GM19035 (cell line): Measurements from ENCODE around the gene DCD.

ENCODE experiments used
- ATAC-seq: cut with Tn5 transposase; IDR thresholded peaks from one replicate; pipeline ENCODE4 v1.9.1; 2021; ENCODE audit not compliant: unreplicated experiment

The DCD gene

DNA sequence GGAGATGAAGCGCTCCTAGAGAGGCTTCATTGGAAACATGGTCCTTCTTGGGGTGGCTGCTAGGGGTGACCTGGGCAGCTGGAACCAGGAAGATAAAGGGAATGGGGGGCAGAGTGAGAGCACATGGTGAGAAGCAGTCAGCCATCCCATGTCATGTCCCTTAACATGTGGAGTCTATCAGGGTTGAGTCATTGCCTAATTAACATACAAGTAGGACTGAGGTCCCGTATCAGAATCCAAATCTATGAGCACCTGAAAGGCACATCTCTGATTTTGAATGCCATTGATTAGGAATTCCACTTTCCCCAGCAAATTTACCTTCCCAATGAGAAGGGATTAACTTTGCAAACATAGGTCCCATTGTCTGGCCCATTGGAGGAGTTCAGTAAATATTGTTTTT lies 39.4 kb downstream of the DCD start:
- no peak for ATAC-seq

- ATAC-seq: no peak
These were observed 40.0 kb downstream of the DCD start for GRCh38 chr12:54608156-54608555.

DNA sequence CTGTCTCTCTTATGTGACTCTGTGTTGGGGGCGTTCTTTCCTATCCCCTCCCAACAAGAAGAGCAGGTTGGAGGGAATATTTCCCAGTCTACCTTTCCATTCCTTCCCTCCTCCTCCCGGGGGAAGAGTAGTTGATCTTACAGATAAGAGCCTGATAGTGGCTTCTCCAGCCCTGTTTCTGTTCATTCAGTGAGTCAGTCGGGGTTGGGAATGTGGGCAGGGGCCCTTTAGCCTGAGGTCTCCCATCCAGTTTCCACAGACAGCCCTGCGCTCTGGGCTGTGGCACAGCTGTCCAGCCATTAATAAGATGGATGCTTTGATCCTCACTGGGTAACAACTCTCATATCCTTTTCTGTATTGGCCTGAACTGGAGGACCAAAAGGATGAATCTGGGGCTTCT lies 41.6 kb downstream of the DCD start:
- no peak for ATAC-seq

GRCh38 chr12:54605138-54605970 lies 42.8 kb downstream of the DCD start:
- no peak for ATAC-seq

- ATAC-seq: no peak
These were observed 43.7 kb downstream of the DCD start for GRCh38 chr12:54604436-54604835.

DNA sequence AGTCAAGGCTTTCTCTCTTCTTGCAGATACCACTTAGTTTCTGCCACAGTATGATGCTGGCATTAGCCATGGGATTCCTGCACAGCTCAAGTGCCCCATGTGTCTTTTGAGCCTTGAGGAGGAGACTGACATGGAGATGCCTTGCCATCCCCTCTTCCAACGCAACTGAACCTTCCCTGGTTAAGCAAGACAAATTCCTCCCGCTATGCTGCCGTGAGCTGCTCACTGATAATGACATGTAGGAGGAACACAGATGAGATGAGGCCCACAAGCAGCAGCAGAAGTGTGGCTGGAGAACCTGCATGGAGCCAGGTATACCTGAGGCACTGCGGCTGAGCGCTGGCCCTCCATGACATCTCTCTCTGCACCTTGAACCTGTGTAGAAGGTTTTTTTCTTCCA lies 44.3 kb downstream of the DCD start:
- ATAC-seq: no peak

DNA sequence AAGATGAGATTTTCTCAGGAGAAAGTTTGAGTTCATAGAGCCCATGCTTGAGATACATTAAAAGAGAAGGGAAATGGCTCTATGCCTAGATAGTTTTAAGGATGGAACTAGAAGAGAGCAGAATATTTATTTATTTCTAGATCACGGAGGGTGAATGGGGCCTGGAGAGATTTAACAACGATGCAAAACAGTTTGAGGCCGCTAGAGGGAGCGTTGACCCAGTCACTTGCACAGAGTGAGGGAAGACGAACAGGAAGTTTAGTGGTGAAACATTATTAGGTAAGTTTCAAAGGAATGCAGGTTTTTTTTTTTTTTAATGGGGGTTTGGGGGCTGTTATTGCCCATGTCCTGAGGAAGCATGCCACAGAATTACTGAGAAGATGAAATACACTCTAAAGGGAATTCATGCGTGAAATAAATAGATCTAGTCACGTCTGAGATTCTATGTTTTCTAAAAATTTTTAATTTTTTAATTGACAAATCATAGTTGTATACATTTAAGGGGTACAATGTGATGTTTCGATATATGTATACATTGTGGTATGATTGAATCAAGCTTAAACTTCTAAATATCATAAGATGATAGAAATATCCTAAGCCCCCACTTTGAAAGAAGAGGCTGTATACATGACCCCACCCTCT lies 44.9 kb downstream of the DCD start:
- peak; percentile 88 for ATAC-seq

DNA sequence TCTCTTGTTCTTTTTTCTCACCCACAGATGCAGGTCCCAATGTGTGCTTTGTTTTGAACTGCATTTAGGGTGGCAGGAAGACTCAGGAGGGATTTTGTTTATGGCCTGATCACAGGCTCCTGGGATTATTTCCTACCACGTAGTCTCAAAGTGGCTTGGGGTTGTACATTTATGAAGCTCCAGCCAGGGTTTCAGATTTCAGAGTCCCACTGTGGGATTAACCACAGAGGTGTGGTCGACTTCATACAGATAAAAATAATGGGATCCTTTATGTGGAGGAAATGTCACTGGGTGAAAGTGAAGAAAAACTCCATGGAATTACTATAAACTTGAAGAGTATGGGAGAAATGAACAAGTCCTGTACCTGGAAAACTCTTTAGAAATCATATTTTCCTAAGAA lies 45.5 kb downstream of the DCD start:
- ATAC-seq: no peak

- no peak for ATAC-seq
These were observed 46.3 kb downstream of the DCD start for GRCh38 chr12:54601841-54602240.

- ATAC-seq: no peak
These were observed 49.2 kb downstream of the DCD start for GRCh38 chr12:54598970-54599369.

DNA sequence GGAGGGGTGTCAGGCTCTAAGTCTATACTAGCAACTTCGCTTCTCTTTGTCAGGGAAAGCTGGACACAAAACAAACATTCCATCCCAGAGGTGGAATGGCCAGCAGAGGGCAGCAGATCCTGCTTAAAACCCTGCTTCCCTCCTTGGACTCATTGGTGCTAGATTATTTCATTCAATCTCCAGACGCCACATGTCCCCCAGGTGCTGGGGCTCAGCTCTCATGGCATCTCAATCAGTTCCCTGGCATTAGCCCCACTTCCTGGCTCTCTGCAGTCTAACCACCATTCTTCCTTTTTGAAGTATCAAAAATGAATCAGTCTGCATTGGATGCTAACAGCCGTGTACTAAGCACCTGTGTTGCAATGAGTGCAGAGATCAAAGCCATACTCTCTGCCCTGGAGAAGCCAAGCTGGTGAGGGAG lies 51.6 kb downstream of the DCD start:
- no peak for ATAC-seq

- no peak for ATAC-seq
These were observed 52.7 kb downstream of the DCD start for GRCh38 chr12:54595471-54595870.
